Upper lobe of right lung (tissue), 1 donor: ENCODE measurements around the gene ZNF354C. TPM values are rescaled to one million over a fixed set of nuclear protein-coding genes. Genes with fewer than 3 reads are reported as not detected.

Experiments
- ATAC-seq: fragments of 200-7000 bp; cut with Tn5 transposase; one replicate; pipeline ENCODE4 v1.9.1; 2020; ENCODE audit warnings: mild to moderate bottlenecking, moderate library complexity
- DNase-seq: peaks from one replicate; pipeline ENCODE4 v3.0.0-alpha.2; 2020
- H3K27ac ChIP-seq: fragments of 200-600 bp; one replicate; pipeline ENCODE4 v1.8.0; 2022
- H3K27me3 ChIP-seq: fragments of 200-600 bp; one replicate; pipeline ENCODE4 v1.8.0; 2022; ENCODE audit warnings: mild to moderate bottlenecking
- H3K36me3 ChIP-seq: fragments of 200-600 bp; one replicate; pipeline ENCODE4 v1.8.0; 2022
- H3K4me1 ChIP-seq: fragments of 200-600 bp; one replicate; pipeline ENCODE4 v1.8.0; 2022
- H3K4me3 ChIP-seq: fragments of 200-600 bp; one replicate; pipeline ENCODE4 v1.8.0; 2022; ENCODE audit warnings: mild to moderate bottlenecking
- H3K9me3 ChIP-seq: fragments of 200-600 bp; one replicate; pipeline ENCODE4 v1.8.0; 2022
- intact Hi-C: fragments of 100-400 bp; cut with DNase I; formaldehyde crosslinking; loops from one replicate; pipeline ENCODE4 v1.11.0; 2022
- total RNA-seq: library from RNA; stranded (reverse); fragmentation: NEBNext Ultra II Directional; extraction: Animal tissue kit (Norgen Biotek cat#: 25700); gene quantifications from one replicate; pipeline ENCODE4 v1.2.1, GENCODE V29; 2021
- TF ChIP-seq, protein P1 (sequence below): fragments of 200-600 bp; IDR thresholded peaks from one replicate; pipeline ENCODE4 v1.8.0; 2022; ENCODE audit warnings: antibody characterized with exemption
- donor health status: DM: no; HTN: yes; CAD: no; lungs with severe emphysema.

ZNF354C gene
- total RNA-seq, 1 donor from 2014 or later, result 6.7 TPM

DNA sequence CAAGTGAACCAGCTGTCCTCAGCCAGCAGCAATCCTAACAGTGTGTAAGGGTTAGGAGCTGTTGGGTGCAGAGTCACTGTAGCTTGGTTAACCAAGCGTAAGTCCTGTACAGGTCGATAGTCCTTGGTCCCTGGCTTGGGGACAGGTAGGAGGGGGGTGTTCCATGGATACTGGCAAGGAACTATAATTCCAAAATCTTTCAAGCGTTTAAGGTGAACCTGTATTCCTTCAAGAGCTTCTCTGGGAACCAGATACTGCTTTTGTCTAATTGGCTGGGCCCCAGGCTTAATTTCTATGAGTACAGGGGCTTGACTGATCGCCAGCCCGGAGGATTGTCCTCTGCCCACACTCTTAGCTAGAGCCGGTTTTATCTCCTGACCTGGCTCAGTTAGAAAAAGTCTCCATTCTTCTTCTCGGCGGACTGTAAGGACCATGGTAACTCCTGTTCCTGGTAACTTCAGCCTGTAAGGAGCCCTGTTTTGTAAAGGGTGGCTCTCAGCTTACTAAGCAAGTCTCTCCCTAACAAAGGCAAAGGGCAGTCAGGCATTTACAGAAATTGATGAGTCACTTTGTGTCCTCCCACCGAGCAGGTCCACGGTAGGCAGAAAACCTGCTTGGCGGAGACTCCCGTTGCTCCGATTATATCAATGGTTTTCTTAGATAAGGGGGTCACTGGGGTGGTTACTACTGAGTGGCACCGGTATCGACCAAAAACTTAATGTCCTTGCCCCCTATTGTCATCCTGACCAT lies 6.0 kb upstream of the ZNF354C start:
- H3K4me3 ChIP-seq, result no peak overlapping the region
- no peak overlapping the region for H3K27ac ChIP-seq
- H3K4me1 ChIP-seq, result no peaks in the 10 kb centered on the region
- no peaks in the 10 kb centered on the region for H3K27me3 ChIP-seq
- H3K36me3 ChIP-seq, result no peaks in the 10 kb centered on the region
- no peaks in the 10 kb centered on the region for H3K9me3 ChIP-seq
- DNase-seq (no peak), ATAC-seq (no peak)
- TF ChIP-seq, protein P1, sequence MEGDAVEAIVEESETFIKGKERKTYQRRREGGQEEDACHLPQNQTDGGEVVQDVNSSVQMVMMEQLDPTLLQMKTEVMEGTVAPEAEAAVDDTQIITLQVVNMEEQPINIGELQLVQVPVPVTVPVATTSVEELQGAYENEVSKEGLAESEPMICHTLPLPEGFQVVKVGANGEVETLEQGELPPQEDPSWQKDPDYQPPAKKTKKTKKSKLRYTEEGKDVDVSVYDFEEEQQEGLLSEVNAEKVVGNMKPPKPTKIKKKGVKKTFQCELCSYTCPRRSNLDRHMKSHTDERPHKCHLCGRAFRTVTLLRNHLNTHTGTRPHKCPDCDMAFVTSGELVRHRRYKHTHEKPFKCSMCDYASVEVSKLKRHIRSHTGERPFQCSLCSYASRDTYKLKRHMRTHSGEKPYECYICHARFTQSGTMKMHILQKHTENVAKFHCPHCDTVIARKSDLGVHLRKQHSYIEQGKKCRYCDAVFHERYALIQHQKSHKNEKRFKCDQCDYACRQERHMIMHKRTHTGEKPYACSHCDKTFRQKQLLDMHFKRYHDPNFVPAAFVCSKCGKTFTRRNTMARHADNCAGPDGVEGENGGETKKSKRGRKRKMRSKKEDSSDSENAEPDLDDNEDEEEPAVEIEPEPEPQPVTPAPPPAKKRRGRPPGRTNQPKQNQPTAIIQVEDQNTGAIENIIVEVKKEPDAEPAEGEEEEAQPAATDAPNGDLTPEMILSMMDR, result no peak
- intact Hi-C loops, result no loop called here

DNA sequence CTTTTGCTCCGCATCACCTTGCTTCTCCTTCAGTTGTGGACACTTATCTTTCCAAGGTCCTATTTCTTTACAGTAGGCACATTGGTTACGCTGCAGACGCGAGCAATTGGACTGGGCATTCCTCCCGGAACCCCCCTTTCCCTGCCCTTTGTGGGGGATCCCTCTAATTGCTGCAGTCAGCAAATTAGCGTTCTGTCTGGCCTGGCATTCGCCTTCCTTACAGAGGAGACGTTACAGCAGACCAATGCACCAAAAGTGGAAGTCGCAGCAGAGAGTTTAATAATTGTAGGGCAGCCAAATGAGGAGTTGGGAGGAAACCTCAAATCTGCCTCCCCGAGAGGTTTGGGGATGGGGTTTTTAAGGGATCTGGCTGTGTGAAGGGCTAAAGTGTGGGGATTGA lies 5.3 kb upstream of the ZNF354C start:
- Histone ChIP-seq H3K27me3 (no peaks in the 10 kb centered on the region), H3K4me1 (peaks cover 4% of the 10 kb centered on the region), H3K36me3 (no peaks in the 10 kb centered on the region), H3K9me3 (no peaks in the 10 kb centered on the region), H3K4me3 (no peak overlapping the region), H3K27ac (no peak overlapping the region)
- intact Hi-C loops, result no loop called here
- ATAC-seq (no peak), DNase-seq (no peak)
- TF ChIP-seq, protein P1, result no peak

DNA sequence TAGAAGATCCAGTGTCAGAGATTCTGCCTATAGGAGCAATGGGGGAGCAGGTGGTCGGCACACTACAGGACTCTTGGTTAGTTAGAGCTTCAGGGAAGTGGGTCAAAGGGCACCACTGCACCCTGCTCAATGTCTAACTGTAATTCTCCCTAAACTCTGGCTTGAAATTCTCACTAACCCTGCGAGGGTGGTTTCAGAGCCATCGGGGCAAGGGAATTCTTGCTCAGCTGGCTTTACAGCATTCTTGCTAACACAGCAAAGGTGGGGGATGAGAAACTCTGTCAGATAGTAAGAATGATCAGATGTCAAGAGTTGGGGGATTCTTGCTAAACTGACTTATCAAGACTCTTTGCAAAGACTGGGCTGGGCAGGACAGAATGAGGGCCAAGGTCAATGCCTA lies 4.7 kb upstream of the ZNF354C start:
- Histone ChIP-seq H3K4me3 (no peak overlapping the region), H3K4me1 (peaks cover 4% of the 10 kb centered on the region), H3K9me3 (no peaks in the 10 kb centered on the region), H3K27ac (no peak overlapping the region), H3K27me3 (no peaks in the 10 kb centered on the region), H3K36me3 (no peaks in the 10 kb centered on the region)
- ATAC-seq (no peak), DNase-seq (no peak)
- TF ChIP-seq, protein P1, result no peak
- intact Hi-C loops, result no loop called here

DNA sequence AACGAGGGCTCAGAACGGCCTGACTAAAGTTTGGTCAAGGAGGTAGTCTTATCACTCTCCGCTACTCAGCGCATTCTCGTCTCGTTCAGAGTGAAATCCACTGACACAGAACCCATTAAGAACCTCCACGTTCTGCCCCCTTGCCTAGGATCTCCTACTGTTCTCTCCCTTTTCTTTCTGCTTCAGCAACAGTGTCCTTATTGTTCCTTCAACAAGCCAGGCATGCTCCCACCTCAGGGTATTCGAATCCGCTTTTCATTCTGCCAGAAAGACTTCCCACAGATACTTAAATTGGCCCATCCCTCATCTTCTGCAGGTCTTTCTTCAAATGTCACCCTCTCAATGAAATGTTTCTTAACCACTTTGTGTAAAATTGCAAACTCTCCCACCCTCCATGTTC lies 4.3 kb upstream of the ZNF354C start:
- Histone ChIP-seq H3K9me3 (no peaks in the 10 kb centered on the region), H3K27ac (no peak overlapping the region), H3K4me1 (peaks cover 5% of the 10 kb centered on the region), H3K27me3 (no peaks in the 10 kb centered on the region), H3K36me3 (no peaks in the 10 kb centered on the region), H3K4me3 (no peak overlapping the region)
- intact Hi-C loops, result no loop called here
- DNase-seq (no peak), ATAC-seq (no peak)
- TF ChIP-seq, protein P1, result no peak

DNA sequence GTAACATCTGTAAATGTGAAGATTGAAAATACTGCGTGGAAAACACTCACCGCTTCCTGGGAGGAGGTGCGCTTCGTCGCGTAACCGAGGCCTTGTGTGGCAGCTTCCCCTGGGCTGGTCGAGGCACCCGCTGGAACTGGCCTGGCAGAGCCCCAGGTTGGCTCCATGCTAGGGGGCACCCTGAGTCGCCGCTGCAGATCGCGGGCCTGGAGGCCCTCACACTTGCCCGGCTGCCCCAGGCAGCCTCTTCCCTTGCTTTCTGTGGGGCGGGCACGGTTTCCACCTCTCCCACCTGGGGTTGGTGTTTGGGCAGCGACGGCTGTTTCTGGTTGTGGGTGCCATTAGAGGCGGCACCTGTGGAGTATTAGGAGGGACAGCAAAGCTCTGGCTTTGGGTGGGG lies 852 bp downstream of the ZNF354C start:
- Histone ChIP-seq H3K4me3 (peak overlapping the region; percentile 94), H3K27ac (peak overlapping the region; percentile 70), H3K27me3 (no peaks in the 10 kb centered on the region), H3K9me3 (peaks cover 6% of the 10 kb centered on the region), H3K4me1 (peaks cover 12% of the 10 kb centered on the region), H3K36me3 (no peaks in the 10 kb centered on the region)
- DNase-seq (no peak), ATAC-seq (no peak)
- intact Hi-C loops, result no loop called here
- TF ChIP-seq, protein P1, result no peak
